ENCODE data around the gene MAPRE2.

GRCh38 chr18:35000457-35000856 lies 40.8 kb upstream of the MAPRE2 start:
- TF ChIP-seq CTCF (IDR thresholded peaks at IDR 0.05; ENCODE audit: poor library complexity, severe bottlenecking) = no peak
- TF ChIP-seq POLR2AphosphoS5 (IDR thresholded peaks at IDR 0.05) = no peak
